ENCODE measurements around the gene DPP7.
"Not testable (repeated sequence)": the region's sequence is repeated elsewhere in the genome, so short reads cannot be mapped to it uniquely, and the experiment has no call there.

- not testable (repeated sequence) for TF ChIP-seq CTCF (IDR thresholded peaks at IDR 0.05); POLR2AphosphoS5 (IDR thresholded peaks at IDR 0.05; ENCODE audit: insufficient read depth in 1 of 2, low read depth in 1 of 2); POLR2A (IDR thresholded peaks at IDR 0.05)
These were observed 20.6 kb upstream of the DPP7 start for GRCh38 chr9:137135154-137135553.

Data from vagina (tissue), 2 donors.